Hematopoietic multipotent progenitor cell treated with erythropoietin and hydrocortisone succinate and interleukin-3 and kit ligand, for 17 days (in vitro differentiated cells): ENCODE data around the gene NADK2.

ENCODE experiments used
- DNase-seq: peaks from one replicate; pipeline ENCODE4 v3.0.0-alpha.2; 2015; ENCODE audit warnings: low spot score

Gene NADK2

DNA sequence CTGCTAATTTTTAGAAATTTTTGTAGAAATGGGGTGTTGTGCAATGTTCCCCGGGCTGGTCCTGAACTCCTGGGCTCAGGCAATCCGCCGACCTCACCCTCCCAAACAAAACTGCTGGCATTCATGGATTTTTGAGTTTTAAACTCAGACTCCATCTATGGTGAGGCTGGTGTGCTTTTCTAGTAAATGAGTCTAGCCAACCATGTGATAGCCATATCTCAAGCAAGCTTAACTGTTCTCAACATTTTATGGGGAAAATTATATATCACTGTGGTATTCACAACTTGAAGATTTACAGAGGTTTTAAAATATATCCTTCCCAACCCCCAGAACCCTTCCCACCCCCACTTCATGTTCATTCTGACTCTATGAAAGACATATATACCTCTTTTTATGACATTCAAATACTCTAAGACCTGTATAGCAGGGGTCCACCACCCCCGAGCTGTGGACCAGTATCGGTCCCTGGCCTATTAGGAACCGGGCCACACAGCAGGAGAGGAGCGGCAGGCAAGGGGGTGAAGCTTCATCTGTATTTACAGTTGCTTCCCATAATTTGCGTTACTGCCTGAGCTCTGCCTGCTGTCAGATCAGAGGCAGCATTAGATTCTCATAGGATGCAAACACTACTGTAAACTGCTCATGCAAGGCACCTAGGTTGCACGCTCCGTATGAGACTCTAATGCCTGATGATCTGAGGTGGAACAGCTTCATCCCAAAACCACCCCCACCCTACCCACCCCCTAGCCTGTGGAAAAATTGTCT is 4.5 kb upstream of the NADK2 start:
- no peak for DNase-seq

GRCh38 chr5:36244076-36244475 is 2.4 kb upstream of the NADK2 start:
- no peak for DNase-seq

DNA sequence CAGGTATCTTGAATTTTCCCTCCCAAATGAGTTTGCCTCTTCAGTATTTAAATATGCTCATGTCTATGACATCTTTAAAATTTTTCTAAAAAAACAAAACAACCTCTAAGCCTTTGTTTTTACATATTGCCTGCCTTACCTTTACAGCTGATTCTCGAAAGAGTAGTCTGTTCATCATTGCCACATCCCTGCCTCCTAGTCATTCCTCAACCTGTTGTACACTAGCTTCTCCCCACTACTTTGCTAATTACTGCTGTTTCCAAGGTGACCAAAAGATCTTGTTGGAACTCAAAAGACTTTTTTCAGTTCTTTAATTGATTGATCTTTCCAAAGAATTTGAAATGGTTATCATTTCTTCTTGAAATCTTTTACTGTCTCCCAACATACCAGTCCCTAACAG is 1.9 kb upstream of the NADK2 start:
- no peak for DNase-seq

GRCh38 chr5:36242534-36243485 is 1.1 kb upstream of the NADK2 start:
- no peak for DNase-seq

GRCh38 chr5:36240779-36241630 is 720 bp downstream of the NADK2 start:
- peak; percentile 63 for DNase-seq

- DNase-seq = peak; percentile 14
These were observed 2.1 kb downstream of the NADK2 start for GRCh38 chr5:36239370-36240293.

DNA sequence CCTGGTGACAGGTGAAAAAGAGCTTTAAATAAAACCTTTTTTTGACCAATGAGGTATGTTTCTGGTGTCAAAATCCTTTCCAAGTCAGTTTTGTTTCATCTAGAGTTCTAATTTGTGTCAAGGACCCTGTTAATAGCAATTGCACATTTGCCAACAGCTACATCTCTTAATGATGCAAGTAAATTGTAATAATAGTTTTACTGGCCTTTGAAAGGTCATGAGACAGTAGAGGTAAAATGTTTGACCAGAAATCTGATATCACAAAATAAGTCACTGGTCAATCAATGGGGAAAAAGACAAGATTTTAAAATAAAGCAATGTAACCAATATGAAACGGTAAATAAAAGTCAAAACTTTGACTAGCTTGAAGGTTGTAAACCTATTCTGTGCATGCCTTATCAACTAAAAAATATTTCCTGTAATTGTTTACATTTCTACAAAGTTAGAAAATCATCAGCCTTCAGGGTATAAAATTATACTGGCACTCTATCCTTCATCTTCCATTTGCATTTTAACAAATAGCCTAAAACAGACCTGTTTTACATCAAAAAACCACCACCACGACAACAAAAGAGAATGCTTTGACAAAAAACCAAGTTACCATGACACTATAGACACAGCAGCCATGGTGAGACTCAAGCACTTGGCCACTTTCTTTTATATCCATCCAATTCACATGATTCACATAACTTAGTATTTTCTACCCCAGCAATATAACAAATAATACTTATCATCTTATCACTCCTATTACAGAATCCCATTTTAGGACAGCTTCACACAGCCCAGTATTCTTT is 3.0 kb downstream of the NADK2 start:
- DNase-seq = no peak

- peak; percentile 39 for DNase-seq
These were observed 4.0 kb downstream of the NADK2 start for GRCh38 chr5:36237751-36238150.

- no peak for DNase-seq
These were observed 4.9 kb downstream of the NADK2 start for GRCh38 chr5:36236801-36237200.

- no peak for DNase-seq
These were observed 9.2 kb downstream of the NADK2 start for GRCh38 chr5:36232533-36232932.

- no peak for DNase-seq
These were observed 11.5 kb downstream of the NADK2 start for GRCh38 chr5:36230151-36230790.

DNA sequence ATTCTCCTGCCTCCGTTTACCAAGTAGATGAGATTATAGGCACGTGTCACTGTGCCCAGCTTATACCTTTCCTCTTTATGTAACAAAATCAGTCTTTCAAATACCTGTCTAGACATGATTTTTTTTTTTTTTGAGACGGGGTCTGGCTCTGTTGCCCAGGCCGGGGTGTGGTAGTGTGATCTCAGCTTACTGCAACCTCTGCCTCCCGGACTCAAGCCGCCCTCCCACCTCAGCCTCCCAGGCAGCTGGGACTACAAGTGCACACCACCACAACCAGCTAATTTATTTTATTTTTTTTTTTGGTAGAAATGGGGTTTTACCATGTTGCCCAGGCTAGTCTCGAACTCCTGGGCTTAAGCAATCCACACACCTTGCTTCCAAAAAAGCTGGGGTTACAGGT is 13.2 kb downstream of the NADK2 start:
- DNase-seq = no peak

DNA sequence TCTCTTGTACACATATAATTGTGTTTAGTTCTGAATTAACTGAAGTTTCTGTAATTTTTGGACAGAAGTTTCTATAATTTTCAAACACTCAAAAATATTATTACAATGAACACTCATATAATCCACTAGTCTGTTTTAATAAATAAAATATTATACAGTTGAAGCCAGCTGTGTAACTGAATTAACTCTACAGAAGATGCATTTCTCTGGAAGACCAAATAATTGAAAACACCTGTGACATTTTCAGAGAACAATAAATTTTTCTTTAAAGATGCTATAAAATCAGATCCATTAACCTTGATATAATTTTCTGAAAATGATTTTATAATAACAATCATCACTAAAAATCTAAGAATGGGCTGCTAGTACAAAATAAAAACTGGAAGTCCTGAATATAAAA is 14.7 kb downstream of the NADK2 start:
- DNase-seq = no peak

DNA sequence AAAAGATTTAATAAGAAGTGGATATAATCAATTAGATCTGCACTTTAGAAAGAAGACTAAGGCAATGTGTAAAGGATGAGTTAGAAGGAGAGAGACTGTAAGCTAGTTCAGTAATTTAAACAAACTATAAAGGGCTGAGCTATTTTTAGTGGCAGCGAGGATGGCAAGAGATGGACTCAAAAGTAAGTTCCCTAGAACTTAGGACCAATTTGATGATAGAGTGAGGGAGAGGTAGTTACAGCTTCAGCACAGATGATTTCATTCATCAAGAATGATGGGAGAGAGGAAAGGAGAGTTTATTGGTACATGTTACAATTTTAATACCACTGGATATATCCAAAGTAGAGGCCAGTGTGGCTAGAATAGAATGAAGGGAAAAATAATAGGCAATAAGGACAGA is 19.1 kb downstream of the NADK2 start:
- no peak for DNase-seq

GRCh38 chr5:36217988-36218387 is 23.7 kb downstream of the NADK2 start:
- DNase-seq = no peak

- no peak for DNase-seq
These were observed 24.2 kb downstream of the NADK2 start for GRCh38 chr5:36217567-36217966.

GRCh38 chr5:36215910-36216309 is 25.8 kb downstream of the NADK2 start:
- DNase-seq = no peak

- DNase-seq = peak; percentile 50
These were observed 27.3 kb downstream of the NADK2 start for GRCh38 chr5:36214436-36214835.

DNA sequence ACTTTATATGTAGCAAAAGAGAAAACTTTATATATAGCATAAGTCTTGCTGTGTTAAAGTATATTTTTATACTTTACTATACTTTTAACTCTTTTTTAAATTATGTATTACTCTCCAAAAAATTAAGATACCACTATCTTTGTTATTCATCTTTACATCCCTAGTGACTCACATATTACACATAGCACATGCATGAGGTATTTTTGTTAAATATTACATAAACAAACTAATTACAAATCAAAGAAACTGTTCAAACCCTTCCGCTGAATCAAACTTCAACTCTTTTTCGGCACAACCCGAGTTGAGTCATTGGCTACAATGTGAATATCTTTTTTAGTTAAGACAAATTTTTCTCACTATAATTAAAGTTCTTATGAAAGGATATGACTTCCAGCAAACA is 32.1 kb downstream of the NADK2 start:
- DNase-seq = no peak

DNA sequence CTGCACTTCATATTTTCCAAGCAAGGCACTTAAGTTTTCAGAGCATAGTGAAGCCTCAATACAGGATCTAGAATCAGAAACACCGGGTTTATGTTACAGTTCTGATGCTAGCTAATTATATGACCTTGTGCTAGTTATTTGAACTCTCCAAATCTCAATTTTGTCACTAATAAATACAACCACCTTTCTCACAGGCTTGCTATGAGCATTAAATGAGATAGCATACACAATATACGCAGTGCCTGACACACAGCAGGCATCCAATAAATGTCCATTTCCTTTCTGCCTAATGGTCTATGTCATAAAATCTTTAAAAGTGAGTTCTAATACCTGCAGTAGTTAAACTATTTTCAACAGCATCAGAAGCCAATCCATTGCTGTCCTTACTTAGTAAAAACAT is 32.9 kb downstream of the NADK2 start:
- DNase-seq = no peak
